HFF-Myc (cell line): Measurements from ENCODE around the gene RCAN2.

Experiments used
- DNase-seq: peaks from one replicate; pipeline ENCODE4 v3.0.0-alpha.2; 2011; ENCODE audit warnings: low read depth; ENCODE audit errors: extremely low read depth
- H3K4me3 ChIP-seq: replicated peaks from 2 replicates; pipeline ENCODE4 v1.5.1; 2011; ENCODE audit warnings: low read depth, mild to moderate bottlenecking, control low read depth, low read length
- TF ChIP-seq, protein P1 (sequence below): IDR thresholded peaks from 2 replicates; pipeline ENCODE4 v1.5.1; 2012; ENCODE audit warnings: mild to moderate bottlenecking, low read depth, low read length, control low read depth; ENCODE audit errors: missing control alignments

Gene RCAN2

DNA sequence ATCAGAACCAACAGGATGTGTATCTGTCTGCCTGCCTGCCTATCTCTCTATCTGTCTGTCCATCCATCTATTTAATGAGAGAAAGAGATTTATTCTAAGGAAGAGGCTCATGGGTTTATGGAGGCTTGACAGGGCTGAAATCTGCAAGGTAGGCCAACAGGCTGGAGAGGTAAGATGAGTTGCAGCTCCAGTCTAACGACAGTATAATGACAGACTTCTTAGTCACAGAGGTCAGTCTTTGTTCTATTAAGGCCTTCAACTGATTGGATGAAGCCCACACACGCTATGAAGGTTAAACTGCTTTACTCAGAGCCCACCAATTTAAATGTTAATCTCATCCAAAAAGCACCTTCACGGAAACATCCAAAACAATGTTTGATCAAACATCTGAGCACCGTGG lies 220.1 kb downstream of the RCAN2 start:
- DNase-seq = no peak
- H3K4me3 ChIP-seq = no peak overlapping the region
- TF ChIP-seq, protein P1, sequence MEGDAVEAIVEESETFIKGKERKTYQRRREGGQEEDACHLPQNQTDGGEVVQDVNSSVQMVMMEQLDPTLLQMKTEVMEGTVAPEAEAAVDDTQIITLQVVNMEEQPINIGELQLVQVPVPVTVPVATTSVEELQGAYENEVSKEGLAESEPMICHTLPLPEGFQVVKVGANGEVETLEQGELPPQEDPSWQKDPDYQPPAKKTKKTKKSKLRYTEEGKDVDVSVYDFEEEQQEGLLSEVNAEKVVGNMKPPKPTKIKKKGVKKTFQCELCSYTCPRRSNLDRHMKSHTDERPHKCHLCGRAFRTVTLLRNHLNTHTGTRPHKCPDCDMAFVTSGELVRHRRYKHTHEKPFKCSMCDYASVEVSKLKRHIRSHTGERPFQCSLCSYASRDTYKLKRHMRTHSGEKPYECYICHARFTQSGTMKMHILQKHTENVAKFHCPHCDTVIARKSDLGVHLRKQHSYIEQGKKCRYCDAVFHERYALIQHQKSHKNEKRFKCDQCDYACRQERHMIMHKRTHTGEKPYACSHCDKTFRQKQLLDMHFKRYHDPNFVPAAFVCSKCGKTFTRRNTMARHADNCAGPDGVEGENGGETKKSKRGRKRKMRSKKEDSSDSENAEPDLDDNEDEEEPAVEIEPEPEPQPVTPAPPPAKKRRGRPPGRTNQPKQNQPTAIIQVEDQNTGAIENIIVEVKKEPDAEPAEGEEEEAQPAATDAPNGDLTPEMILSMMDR = no peak

DNA sequence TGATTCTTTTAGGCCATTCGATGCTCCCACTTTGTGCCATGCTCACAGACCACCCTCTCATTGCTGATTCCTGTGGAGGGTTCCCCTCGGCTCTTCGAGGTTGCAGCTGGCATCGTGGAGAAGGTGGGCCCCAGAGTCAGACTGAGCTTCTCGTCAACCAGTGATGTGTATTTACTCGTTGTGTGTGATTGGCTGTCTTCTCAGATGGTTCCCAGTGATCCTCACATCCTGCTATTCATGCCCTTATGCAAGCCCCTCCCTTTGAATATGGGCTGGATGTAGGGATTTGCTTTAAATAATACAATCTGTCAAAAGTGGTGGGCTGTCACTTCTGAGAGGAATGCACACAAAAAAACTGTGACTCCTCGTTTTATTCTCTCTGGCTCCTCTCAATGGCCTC lies 220.9 kb downstream of the RCAN2 start:
- DNase-seq = no peak
- TF ChIP-seq, protein P1 = no peak
- no peak overlapping the region for H3K4me3 ChIP-seq

DNA sequence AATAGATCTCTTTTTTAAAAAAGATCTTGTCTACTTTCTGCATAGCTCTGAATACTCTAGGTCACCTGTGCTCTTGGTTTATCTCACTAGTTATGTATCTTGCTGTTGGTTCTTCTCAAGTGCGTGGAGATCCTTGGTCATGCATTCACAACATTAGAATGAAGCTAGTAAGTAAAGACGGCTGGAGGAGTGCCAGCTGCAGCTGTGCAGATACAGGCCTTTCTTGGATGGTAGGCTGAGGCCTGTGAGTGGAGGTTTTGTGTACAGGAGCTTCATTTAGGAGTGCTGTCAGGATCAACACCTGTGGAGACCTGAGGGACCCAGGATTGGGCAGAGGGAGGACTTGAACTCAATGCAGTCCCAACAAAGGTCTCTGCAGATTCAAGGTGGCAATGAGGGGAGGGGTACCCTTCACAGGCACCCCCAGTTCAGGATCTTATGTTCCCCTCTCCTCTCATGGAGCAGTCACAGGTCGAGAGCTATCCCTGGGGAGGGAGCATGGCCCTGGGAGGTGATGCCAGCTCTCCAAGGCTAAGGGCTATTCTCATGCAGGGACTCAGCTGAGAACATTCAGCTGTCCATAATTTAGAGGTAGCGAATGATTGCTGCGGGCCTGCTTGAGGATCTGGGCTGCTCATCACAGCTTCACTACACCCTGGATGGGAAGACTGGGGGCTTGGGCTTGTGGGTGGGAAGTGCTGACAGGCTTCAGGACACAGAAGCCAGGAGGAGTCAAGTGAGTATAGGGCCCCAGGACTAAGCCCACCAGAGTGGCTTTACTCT lies 221.6 kb downstream of the RCAN2 start:
- no peak for DNase-seq
- no peak overlapping the region for H3K4me3 ChIP-seq

DNA sequence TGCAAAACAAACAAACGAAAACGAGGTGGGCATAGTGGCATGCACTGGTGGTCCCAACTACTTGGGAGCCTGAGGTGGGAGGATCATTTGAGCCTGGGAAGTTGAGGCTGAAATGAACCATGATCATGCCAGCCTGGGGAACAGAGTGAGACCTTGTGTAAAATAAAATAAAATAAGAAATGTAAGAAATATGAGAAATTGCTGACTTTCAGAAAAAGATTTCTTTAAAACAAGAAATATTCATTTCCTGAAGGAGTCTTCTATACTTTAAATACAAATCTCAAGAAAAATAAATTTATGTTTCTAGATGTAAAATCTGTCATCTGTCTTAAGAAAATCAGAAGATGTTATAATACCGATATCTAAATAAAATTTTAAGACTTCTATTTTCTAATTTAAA lies 223.7 kb downstream of the RCAN2 start:
- TF ChIP-seq, protein P1 = no peak
- no peak overlapping the region for H3K4me3 ChIP-seq
- DNase-seq = no peak

More for the DNA sequence above, 221.6 kb downstream of the RCAN2 start:
- TF ChIP-seq, protein P1 = no peak

DNA sequence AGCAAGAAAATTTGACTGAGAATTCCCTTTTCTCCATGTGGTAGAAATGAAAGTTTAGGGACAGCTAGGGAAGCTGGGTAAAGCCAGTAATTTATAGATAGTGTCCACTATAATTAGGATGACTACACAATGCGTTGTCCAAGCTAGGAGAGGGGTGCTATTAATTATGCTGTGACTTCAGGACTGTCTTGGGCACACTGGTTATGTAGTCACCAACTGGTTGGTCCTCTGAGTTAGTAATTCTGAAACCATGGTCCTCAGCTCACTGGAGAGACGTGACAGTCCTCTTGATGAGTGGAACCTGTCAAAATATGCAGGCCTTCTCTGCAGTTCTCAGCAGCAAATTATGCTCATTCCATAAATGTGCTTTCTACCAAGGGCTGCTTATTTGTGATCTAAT lies 225.9 kb downstream of the RCAN2 start:
- TF ChIP-seq, protein P1 = no peak
- H3K4me3 ChIP-seq = no peak overlapping the region

DNA sequence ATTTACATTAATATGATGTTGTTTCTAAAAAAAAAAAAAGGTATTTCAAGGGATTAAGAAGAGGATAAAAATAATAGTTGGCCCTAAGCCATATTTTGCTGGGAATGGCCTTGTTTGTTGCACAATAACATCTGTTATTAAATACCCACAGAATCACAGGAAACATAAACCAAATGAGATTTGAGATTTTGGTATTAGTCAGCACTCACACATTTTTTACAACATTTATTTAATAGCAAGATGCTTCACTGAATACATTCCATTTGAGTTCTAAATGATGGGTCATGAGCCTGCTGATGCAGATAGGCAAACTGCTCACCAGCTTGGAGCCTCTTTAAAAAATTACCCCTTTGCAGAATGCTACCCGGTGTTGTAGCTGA lies 227.6 kb downstream of the RCAN2 start:
- peak; percentile 75 for DNase-seq
- TF ChIP-seq, protein P1 = no peak
- no peak overlapping the region for H3K4me3 ChIP-seq

More for the DNA sequence above, 225.9 kb downstream of the RCAN2 start:
- DNase-seq = no peak
